HFF-Myc (cell line): Measurements from ENCODE around the gene FLYWCH1.

Experiments used
- DNase-seq: peaks from one replicate; pipeline ENCODE4 v3.0.0-alpha.2; 2011; ENCODE audit warnings: low read depth; ENCODE audit errors: extremely low read depth
- H3K4me3 ChIP-seq: replicated peaks from 2 replicates; pipeline ENCODE4 v1.5.1; 2011; ENCODE audit warnings: low read depth, mild to moderate bottlenecking, control low read depth, low read length
- TF ChIP-seq, protein P1 (sequence below): IDR thresholded peaks from 2 replicates; pipeline ENCODE4 v1.5.1; 2012; ENCODE audit warnings: mild to moderate bottlenecking, low read depth, low read length, control low read depth; ENCODE audit errors: missing control alignments

Gene FLYWCH1

DNA sequence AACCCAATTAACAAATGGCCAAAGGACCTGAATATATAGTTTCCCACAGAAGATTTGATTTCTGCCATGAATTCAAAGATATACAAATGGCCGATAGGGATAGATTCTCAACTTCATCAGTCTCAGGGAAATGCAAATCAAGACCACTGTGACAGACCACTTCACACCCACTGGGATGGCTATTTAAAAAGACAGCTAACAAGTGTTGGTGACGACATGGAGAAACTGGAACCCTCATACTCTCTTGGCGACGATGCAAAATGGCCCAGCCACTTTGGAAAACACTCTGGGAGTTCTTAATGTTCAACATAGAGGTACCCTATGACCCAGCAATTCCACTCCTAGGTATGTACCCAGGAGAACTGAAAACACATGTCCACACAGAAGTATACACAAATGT is 34.9 kb downstream of the FLYWCH1 start:
- DNase-seq, result no peak
- no peak overlapping the region for H3K4me3 ChIP-seq
- TF ChIP-seq, protein P1, sequence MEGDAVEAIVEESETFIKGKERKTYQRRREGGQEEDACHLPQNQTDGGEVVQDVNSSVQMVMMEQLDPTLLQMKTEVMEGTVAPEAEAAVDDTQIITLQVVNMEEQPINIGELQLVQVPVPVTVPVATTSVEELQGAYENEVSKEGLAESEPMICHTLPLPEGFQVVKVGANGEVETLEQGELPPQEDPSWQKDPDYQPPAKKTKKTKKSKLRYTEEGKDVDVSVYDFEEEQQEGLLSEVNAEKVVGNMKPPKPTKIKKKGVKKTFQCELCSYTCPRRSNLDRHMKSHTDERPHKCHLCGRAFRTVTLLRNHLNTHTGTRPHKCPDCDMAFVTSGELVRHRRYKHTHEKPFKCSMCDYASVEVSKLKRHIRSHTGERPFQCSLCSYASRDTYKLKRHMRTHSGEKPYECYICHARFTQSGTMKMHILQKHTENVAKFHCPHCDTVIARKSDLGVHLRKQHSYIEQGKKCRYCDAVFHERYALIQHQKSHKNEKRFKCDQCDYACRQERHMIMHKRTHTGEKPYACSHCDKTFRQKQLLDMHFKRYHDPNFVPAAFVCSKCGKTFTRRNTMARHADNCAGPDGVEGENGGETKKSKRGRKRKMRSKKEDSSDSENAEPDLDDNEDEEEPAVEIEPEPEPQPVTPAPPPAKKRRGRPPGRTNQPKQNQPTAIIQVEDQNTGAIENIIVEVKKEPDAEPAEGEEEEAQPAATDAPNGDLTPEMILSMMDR, result no peak

GRCh38 chr16:2948807-2949704 is 37.3 kb downstream of the FLYWCH1 start:
- no peak overlapping the region for H3K4me3 ChIP-seq
- DNase-seq, result no peak
- TF ChIP-seq, protein P1, result no peak

- H3K4me3 ChIP-seq, result no peak overlapping the region
- TF ChIP-seq, protein P1, result no peak
- DNase-seq, result no peak
Observed at GRCh38 chr16:2949705-2950352, 38.1 kb downstream of the FLYWCH1 start.

DNA sequence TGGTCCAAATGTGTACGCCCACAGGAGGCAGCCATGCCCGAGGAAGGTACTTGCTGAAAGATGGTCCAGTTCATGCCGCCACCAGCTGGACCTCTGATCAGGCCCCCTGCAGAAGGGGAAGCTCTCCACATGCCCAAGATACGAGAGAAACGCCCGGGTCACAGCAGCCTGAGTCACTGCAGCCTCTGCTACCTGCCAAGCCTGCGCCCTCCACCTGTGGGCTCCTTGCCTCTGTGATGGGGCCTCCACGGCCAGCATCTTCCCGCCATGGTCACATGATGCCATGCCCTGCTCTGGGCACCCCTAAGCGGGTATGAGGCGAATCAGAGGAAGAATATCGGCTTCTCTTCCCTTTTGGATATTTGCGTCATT is 38.6 kb downstream of the FLYWCH1 start:
- no peak overlapping the region for H3K4me3 ChIP-seq
- TF ChIP-seq, protein P1, result no peak
- no peak for DNase-seq

- TF ChIP-seq, protein P1, result no peak
- DNase-seq, result no peak
- H3K4me3 ChIP-seq, result no peak overlapping the region
Observed at GRCh38 chr16:2950773-2951172, 39.0 kb downstream of the FLYWCH1 start.

DNA sequence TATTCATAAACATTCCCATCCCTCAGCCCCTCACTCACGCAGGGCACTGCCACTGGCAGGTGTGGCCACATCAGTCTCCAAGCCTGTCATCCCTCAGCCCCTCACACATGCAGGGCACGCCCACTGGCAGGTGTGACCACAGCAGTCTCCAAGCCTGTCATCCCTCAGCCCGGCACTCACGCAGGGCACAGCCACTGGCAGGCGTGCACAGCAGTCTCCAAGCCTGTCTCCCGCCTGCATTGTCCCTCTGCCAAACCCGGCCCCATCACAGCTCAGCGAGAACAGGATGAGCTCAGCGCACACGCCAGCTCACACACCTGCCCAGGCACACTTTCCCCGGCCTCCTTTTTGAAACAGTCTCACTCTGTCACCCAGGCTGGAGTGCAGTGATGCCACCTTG is 40.9 kb downstream of the FLYWCH1 start:
- no peak for DNase-seq
- TF ChIP-seq, protein P1, result no peak
- no peak overlapping the region for H3K4me3 ChIP-seq
